H7 (cell line): ENCODE results near the gene FCMR. TPM values are rescaled to one million over a fixed set of nuclear protein-coding genes. Genes with fewer than 3 reads are reported as not detected.
A peak's percentile ranks its signal among the peaks of the same experiment; 100 is the strongest.

Experiments
- DNase-seq: peaks from one replicate; pipeline ENCODE4 v3.0.0; 2012
- H3K27me3 ChIP-seq: 2 replicates; pipeline ENCODE4 v1.6.0; 2011; ENCODE audit warnings: mild to moderate bottlenecking, low read length; ENCODE audit not compliant: control insufficient read depth, insufficient read depth
- H3K36me3 ChIP-seq: replicated peaks from 2 replicates; pipeline ENCODE4 v1.5.1; 2011; ENCODE audit warnings: low read length; ENCODE audit not compliant: control insufficient read depth, insufficient read depth
- H3K4me3 ChIP-seq: 2 replicates; pipeline ENCODE4 v1.5.1; 2011; ENCODE audit warnings: low read depth, mild to moderate bottlenecking, control low read depth, low read length, moderate library complexity; ENCODE audit not compliant: insufficient read depth
- total RNA-seq: library from RNA; depleted of rRNA; stranded (reverse); fragments of >200 nt; shearing (Covaris generic); gene quantifications from 2 replicates; pipeline ENCODE4 v1.2.3, GENCODE V29; 2014

The FCMR gene
- total RNA-seq, 1 experiment from 2014 or later: not detected

DNA sequence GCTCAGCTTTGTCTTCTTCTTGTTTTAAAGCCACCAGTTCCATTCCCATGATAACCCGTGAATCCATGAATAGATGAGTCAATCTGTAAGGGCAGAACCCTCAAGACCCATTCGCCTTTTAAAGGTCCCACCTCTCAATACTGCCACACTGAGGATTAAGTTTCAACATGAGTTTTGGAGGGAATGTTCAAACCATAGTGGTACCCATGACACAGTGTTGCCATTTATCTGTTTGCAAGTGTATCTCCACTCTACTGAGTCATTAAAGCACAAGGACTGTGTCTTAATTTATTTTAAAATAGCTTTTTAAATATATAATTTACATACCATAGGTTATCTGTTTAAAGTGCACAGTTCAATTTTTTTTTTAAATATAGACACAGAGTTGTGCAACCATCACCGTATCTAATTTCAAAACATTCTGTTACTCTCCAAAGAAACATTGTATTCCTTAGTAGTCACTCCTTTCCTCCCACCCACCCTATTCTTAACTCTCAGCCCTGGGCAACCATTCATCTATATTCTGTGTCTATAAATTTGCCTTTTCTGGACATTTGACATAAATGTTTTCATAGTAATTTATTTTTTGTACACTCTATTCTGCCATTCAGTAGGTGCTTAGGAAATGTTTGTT lies 29.3 kb downstream of the FCMR start:
- no peaks in the 10 kb centered on the region for H3K36me3 ChIP-seq
- no peak for DNase-seq
- H3K27me3 ChIP-seq: no peaks in the 10 kb centered on the region
- no peak overlapping the region for H3K4me3 ChIP-seq

DNA sequence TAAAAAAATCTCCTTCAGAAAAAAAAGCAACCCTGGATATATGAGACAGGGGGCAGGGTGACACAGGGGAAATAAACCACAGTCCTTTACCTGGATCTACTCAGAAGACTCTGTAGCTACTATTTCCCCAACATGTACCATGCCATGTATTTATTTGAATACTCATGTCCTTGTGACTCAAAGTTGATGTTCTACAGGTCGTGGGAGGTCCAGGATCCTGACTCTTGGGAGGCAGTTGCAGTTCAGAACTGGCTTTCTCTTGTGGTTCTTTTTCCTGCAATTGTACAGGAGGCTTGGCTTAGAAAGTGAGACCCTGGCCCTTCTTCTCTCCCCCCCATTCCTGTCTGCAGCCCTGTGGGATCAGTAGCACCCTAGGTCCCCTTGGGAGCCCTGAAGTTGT lies 30.3 kb downstream of the FCMR start:
- Histone ChIP-seq H3K36me3 (no peaks in the 10 kb centered on the region), H3K27me3 (no peaks in the 10 kb centered on the region), H3K4me3 (no peak overlapping the region)
- DNase-seq: no peak

DNA sequence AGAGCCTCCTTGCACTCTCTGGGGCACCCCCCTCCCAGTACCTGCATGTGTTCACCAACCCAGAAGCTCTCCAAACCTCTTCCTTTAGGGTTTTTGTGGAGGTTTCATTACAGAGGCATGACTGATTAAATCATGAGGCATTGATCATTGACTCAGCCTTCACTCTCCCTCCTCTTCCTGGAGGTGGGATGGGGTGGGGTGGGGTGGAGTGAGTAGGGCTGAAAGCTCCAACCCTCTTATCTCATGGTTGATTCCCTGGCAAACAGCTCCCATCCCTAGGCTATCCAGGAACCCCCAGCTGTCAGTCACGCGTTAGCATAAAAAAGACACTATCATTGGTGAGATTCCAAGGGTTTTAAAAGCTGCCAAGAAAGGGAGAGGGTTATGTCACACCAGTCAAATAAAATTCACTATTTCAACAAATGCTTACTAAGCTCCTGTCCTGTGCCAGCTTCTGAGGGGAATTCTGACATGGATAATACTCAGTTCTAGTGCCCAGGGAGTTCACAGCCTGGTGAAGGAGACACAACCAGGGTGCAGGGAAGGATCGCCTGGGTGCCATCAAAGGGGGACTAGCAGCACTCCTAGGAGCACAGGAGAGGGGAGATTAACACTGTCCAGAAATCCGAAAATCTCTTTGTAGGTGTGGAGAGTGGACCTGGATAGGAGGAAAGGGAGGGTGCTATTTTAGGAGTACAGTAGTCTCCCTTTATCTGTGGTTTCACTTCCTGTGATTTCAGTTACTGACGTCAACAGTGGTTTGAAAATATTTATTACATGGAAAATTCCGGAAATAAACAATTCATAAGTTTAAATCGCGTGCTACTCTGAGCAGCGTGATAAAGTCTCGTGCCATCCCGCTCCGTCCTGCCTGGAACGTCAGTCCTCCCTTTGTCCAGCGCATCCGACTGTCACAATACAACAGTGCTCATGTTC lies 31.3 kb downstream of the FCMR start:
- H3K4me3 ChIP-seq: no peak overlapping the region

DNA sequence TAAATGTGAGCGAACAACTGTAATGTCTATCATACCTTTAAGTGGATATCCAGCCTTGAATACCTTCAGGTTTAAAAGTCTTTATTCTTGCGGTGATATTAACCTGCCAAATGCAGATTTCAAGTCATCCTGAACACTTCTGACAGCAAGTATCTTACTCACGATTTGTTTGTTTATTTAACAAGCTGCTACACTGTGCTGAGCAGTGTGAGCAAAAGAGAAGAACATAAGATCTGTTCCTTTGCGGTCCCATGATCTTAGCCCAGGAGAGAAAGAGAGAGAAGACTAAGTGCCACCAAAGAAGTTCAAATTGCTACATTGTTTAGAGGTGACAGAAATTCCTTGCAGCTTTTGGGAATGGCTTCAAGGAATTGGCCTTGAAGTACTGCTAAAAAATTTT lies 34.0 kb downstream of the FCMR start:
- Histone ChIP-seq H3K4me3 (no peak overlapping the region), H3K36me3 (no peaks in the 10 kb centered on the region), H3K27me3 (no peaks in the 10 kb centered on the region)
- no peak for DNase-seq

More for the DNA sequence above, 31.3 kb downstream of the FCMR start:
- Histone ChIP-seq H3K36me3 (no peaks in the 10 kb centered on the region), H3K27me3 (no peaks in the 10 kb centered on the region)
- DNase-seq: peak; percentile 35

DNA sequence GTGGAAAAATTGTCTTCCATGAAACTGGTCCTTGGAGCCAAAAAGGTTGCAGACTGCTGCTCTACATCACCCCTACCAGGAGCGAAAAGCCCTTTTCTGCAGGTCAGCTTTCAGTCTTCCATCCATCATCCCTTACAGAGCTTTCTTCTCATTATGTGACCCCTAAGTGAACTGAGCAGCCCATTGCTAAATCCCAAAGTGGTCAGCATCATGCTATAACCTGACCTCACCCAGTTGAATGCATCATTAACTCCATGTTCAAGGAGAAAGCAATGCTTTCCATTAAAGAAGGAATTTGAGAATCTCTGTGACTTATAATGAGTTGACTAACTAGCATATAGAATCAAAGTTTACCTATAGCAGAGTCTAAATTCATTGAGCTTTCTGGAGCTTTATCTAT lies 34.9 kb downstream of the FCMR start:
- Histone ChIP-seq H3K27me3 (no peaks in the 10 kb centered on the region), H3K36me3 (no peaks in the 10 kb centered on the region), H3K4me3 (no peak overlapping the region)
- no peak for DNase-seq

DNA sequence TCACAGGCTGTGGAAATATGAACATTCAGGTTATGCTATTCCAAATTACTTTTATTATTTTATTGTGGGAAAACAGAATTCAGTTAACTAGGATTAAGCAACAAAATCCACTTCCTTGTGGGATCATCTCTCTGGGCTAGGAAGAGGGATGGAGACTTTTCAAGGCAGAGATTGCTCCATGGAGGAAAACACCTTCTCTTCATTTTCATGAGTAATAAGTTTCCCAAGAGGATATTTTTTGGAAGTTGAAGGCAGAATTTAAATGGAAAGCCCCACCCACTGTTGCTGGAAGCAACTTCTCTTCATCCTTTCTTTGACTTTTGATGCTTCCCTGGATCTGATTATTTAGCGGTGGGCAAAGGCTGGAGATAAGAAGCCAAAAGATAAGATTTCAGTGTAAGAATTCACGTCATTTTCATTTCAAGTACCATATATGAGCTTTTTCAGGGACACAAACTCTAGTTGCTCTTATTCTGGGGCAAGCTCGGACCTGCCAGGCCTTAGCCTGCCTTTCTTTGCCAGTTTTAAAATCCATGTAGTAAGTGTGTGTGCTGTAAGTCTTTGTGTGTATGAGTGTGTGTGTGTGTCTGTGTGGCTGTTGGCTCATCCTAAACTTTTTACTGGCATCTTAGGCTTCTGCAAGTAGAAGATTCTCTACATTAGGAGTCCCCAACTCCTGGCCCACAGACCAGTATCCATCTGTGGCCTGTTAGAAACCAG lies 36.2 kb downstream of the FCMR start:
- H3K36me3 ChIP-seq: no peaks in the 10 kb centered on the region
- no peak overlapping the region for H3K4me3 ChIP-seq
- no peak for DNase-seq
- no peaks in the 10 kb centered on the region for H3K27me3 ChIP-seq

DNA sequence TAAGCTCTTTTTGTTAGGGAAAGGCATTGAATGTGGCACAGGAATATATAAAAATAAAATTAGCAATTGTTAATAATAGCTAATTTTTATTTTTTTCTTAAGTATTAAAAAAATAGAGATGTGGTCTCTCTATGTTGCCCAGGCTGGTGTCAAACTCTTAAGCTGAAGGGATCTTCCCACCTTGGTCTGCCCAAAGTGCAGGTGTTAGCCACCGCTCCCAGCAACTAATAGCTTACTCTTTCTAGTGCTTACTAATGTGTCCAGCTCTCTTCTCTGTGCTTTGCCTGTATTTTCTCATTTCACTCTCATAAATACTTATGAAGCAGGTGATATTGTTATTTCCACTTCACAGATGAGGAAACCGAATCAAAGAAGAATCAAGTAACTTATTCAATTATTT lies 37.9 kb downstream of the FCMR start:
- Histone ChIP-seq H3K4me3 (no peak overlapping the region), H3K27me3 (no peaks in the 10 kb centered on the region), H3K36me3 (no peaks in the 10 kb centered on the region)
- no peak for DNase-seq

DNA sequence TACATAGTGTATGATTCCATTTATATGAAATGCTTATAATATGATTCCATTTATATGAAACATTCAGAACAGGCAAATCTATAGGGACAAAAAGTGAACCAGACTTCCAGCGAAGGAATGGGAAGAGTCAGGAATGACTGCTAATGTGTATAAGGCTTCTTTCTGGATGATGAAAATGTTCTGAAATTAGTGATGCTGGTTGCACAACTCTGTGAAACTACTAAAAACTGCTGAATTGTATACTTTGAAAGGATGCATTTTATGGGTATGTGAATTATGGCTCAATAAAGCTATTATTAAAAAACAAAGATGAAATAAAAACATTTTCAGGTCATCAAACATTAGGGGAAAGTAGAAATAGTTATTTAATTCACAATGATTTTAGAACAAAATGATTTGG lies 38.6 kb downstream of the FCMR start:
- no peak for DNase-seq
- H3K36me3 ChIP-seq: no peaks in the 10 kb centered on the region
- H3K4me3 ChIP-seq: no peak overlapping the region
- H3K27me3 ChIP-seq: no peaks in the 10 kb centered on the region

DNA sequence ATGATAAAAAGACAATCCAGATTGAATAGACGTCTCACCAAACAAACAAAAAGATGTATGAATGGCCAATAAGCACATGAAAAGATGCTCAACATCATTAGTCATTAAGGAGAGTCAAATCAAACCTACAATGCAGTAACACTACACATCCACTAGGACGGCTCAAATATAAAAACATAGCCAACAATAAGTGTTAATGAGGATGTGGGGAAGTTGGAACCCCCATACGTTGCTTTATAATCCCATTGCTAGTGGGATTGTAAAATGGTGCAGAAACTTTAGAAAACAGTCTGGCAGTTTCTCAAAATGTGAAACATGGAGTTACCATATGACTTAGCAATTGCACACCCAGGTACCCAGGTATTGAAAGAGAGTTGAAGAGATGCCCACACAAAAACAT lies 39.2 kb downstream of the FCMR start:
- no peak for DNase-seq
- Histone ChIP-seq H3K4me3 (no peak overlapping the region), H3K36me3 (no peaks in the 10 kb centered on the region), H3K27me3 (no peaks in the 10 kb centered on the region)

DNA sequence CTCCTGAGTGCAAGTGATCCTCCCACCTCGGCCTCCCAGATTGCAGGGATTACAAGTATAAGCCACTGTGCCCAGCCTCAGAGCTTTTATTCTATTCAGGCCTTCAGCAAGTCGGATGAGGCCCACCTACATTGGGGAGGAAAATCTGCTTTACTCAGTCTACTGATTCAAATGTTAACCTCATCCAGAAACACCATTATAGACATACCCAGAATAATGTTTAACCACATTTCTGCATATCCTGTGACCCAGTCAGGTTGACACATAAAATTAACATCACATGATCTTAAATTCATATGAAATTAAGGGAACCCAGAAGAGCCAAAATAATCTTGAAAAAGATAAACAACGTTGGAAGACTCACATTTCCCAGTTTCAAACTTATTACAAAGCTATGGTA lies 41.4 kb downstream of the FCMR start:
- Histone ChIP-seq H3K36me3 (no peaks in the 10 kb centered on the region), H3K27me3 (no peaks in the 10 kb centered on the region), H3K4me3 (no peak overlapping the region)
- DNase-seq: no peak

DNA sequence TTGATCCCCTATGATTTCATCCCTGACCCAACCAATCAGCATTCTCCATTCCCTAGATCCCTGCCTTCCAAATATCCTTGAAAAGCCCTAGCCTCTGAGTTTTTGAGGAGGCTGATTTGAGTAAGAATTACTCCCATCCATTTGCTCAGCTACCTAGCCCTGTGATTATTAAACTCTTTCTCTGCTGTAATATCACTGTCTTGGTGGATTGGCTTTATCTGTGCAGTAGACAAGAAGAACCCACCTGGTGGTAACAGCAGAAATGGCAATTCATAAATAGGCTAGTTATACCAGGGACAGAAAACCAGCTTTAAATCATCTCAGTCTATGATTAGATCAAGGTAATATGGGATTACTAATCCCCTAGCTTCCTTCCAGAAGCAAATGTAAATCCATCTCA lies 43.3 kb downstream of the FCMR start:
- H3K4me3 ChIP-seq: no peak overlapping the region
- no peaks in the 10 kb centered on the region for H3K27me3 ChIP-seq
- no peaks in the 10 kb centered on the region for H3K36me3 ChIP-seq
- no peak for DNase-seq

DNA sequence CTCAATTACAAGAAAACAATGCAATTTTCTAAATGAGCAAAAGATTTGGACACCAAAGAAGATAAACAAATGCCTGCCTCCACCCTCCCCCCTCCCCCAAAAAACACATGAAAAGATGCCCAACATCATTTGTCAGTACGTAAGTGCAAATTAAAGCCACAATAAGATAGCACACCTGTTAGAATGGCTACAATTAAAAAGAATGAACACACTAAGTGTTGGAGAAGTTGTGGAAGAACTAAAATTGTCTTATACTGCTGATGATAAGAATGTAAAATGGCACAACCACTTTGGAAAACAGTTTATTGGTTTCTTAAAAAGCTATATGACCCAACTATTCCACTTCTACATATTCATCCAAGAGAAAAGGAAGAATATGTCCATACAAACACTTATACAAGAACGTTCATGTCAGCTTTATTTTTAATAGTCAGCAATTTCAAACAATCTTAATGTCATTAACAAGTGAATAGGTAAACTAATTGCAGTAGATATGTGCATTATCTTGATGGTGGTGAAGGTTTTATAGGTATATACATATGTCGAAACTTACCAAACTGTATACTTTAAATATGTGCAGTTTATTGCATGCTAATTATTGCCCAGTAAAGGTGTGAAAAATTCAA lies 45.9 kb downstream of the FCMR start:
- Histone ChIP-seq H3K4me3 (no peak overlapping the region), H3K36me3 (no peaks in the 10 kb centered on the region), H3K27me3 (no peaks in the 10 kb centered on the region)
- DNase-seq: no peak

DNA sequence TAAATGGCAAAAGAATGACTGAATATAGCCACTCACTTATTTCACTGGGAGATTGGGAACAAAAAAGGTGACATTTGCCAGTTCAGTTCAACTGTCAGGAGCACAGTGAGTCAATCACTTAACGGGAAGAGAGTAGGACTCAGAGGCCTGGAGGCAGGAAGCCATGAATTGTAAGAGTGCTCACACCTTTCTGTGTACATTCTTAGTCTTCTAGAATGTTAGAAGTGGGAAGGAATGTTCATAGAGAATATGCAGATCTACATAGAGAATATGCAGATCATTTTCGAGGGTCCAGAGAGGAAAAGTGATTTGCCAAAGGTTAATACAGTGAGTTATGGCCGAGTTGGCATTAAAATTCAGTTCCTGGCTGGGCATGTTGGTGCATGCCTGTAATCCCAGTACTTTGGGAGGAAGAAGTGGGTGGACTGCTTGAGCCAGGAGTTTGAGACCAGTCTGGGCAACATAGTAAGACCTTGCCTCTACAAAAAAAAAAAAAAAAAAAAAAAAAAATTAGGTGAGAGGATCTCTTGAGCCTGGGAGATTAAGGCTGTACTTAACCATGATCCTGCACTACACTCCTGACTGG lies 48.0 kb downstream of the FCMR start:
- no peaks in the 10 kb centered on the region for H3K36me3 ChIP-seq
- no peaks in the 10 kb centered on the region for H3K27me3 ChIP-seq
- H3K4me3 ChIP-seq: no peak overlapping the region
- no peak for DNase-seq

DNA sequence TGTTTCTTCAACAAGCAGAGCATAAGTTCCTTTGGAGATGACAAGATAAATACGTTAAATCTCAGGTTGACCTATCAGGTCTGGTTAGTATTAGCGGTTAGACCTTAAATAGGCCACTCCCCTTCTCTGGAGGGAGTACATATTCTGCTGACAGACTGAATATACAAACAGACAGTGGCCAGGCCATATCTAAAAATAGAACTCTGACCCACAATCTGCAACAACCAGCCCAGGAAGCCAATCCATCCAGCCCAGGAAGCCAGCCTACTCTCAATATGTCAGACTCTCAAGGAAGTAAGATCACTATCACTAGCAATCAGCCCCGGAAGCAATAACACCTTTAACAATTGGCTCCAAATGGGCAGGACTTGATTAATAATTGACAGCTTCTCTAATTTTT lies 49.6 kb downstream of the FCMR start:
- no peak for DNase-seq
- no peaks in the 10 kb centered on the region for H3K36me3 ChIP-seq
- H3K4me3 ChIP-seq: no peak overlapping the region
- H3K27me3 ChIP-seq: no peaks in the 10 kb centered on the region; the same call in 1 of the 2 replicates
